Activated CD4-positive, alpha-beta T cell treated with anti-CD3 and anti-CD28 coated beads, Interleukin-2, amount 10 ng/mL, durations not matched to agents 7 days and 5 days (primary cell): ENCODE results near the gene IQCF2. TPM values are rescaled to one million over a fixed set of nuclear protein-coding genes. Genes with fewer than 3 reads are reported as not detected.

Source experiments
- CTCF ChIA-PET: fragments of 350-600 bp; sonication (Branson Sonifier 250); formaldehyde crosslinking; loops from one replicate; lab custom pipeline; 2021; ENCODE audit warnings: antibody characterized with exemption; lab: Charles Lee
- POLR2A ChIA-PET: fragments of 350-600 bp; sonication (Branson Sonifier 250); formaldehyde crosslinking; loops from one replicate; lab custom pipeline; 2021; ENCODE audit warnings: antibody characterized with exemption; lab: Charles Lee
- DNase-seq: peaks from one replicate; pipeline ENCODE4 v3.0.0-alpha.2; 2020
- H3K27ac Mint-ChIP-seq: one replicate; pipeline ENCODE4 v1.8.0; 2021; ENCODE audit warnings: mild to moderate bottlenecking, moderate library complexity, mixed read lengths
- H3K27me3 Mint-ChIP-seq: one replicate; pipeline ENCODE4 v1.8.0; 2021; ENCODE audit warnings: mixed read lengths
- H3K36me3 Mint-ChIP-seq: one replicate; pipeline ENCODE4 v1.8.0; 2021; ENCODE audit warnings: low read depth, mixed read lengths
- H3K4me1 Mint-ChIP-seq: one replicate; pipeline ENCODE4 v1.8.0; 2021; ENCODE audit warnings: mixed read lengths
- H3K4me3 Mint-ChIP-seq: one replicate; pipeline ENCODE4 v1.8.0; 2021; ENCODE audit warnings: mild to moderate bottlenecking, moderate library complexity, mixed read lengths
- H3K9me3 Mint-ChIP-seq: one replicate; pipeline ENCODE4 v1.8.0; 2021; ENCODE audit warnings: mixed read lengths
- total RNA-seq, 2 experiments: library from RNA; stranded (reverse); gene quantifications; one replicate each; pipeline ENCODE4 v1.2.3, GENCODE V29; 2021

IQCF2 gene
- total RNA-seq: not detected

DNA sequence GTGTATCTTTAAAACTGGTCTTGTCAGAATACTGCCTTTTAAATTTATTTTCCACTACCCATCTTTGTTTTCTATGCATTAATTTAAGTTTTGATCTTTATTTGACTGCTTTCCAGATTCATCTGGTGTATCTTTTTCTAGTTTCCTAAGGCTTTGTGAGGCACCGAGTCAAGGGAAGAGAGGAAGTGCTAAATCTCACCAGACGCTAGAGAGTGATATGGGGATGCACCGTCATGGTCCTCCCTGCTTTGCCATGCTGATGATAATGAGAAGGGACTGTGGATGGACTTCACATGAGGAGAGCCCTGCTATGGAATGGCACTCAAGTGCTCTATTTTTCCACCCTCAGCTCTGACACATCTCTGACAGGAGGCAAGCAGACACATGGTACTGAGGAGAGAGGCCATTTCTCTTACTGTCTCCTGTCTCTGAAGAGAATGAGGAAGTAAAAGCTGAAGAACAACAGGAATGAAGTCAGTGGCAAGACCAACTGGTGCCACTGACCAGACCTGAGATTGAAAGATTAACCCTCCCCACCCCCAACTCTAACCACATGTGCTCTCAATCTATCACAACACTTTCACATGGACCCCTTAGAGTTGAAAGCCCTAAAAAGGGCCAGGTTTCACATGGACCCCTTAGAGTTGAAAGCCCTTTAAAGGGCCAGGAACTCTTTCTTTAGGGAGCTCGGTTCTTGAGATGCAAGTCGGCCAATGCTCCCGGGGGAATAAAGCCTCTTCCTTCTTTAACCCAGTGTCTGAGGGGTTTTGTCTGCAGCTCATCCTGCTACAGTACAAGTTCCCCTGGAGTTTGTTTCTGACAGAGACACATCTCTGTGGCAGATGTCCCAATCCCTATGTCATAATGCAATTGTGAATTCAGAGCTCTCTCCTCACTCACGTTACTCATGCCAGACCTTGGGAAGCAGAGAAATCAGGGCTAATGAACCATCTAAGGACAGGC lies at the start of gene IQCF2:
TSS of gene IQCF2 (plus strand) at position 913 of the 963 bp plus-strand sequence. CDS start 52 bp downstream, outside the sequence.
- ChIA-PET CTCF (no interaction called here), POLR2A (no interaction called here)
- H3K4me3 Mint-ChIP-seq: no peak within 1 kb of the TSS
- no peaks in the 10 kb centered on the region for H3K4me1 Mint-ChIP-seq
- H3K9me3 Mint-ChIP-seq: peaks cover 8% of the 10 kb centered on the region
- H3K36me3 Mint-ChIP-seq: no peaks in the 10 kb centered on the region
- H3K27me3 Mint-ChIP-seq: peaks cover 10% of the 10 kb centered on the region
- H3K27ac Mint-ChIP-seq: no peak within 1 kb of the TSS
- DNase-seq: no peak

- H3K4me3 Mint-ChIP-seq: no peak overlapping the region
- ChIA-PET POLR2A (no interaction called here), CTCF (interaction anchor here (1.1 to 1.8 kb wide), 2 partner anchors 13 to 129 kb away, joined by 3 to 4 read pairs; no protein-coding TSS in a partner anchor)
- peaks cover 10% of the 10 kb centered on the region for H3K27me3 Mint-ChIP-seq
- peaks cover 2% of the 10 kb centered on the region for H3K9me3 Mint-ChIP-seq
- H3K27ac Mint-ChIP-seq: no peak overlapping the region
- DNase-seq: no peak
- no peaks in the 10 kb centered on the region for H3K4me1 Mint-ChIP-seq
- H3K36me3 Mint-ChIP-seq: no peaks in the 10 kb centered on the region
Observed at GRCh38 chr3:51813539-51813938, 47.9 kb upstream of the IQCF2 start.

DNA sequence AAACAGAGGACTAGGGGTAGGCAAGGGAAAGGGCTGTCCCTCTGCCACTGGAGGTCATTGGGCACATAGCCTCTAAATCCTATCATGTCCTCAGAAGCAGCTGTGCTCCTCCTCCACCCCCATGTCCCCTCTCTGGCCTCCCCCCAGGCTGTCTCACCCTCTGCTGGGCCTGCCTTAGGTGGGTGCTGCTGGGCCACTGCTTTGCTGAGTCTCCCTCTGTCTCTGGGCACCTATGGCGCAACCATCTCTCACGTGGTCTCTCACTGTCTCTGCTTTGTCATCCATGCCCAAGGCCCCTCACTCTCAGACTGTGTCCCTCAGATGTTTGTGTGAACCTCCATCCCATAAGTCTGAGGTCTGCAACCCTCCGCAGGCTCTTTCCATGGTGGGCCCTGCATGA lies 47.4 kb upstream of the IQCF2 start:
- H3K4me1 Mint-ChIP-seq: no peaks in the 10 kb centered on the region
- peaks cover 2% of the 10 kb centered on the region for H3K9me3 Mint-ChIP-seq
- no peaks in the 10 kb centered on the region for H3K36me3 Mint-ChIP-seq
- peaks cover 13% of the 10 kb centered on the region for H3K27me3 Mint-ChIP-seq
- POLR2A ChIA-PET: no interaction called here
- CTCF ChIA-PET: no interaction called here
- no peak for DNase-seq
- H3K4me3 Mint-ChIP-seq: no peak overlapping the region
- no peak overlapping the region for H3K27ac Mint-ChIP-seq

- Mint-ChIP-seq H3K27ac (no peak overlapping the region), H3K4me1 (peaks cover 1% of the 10 kb centered on the region), H3K9me3 (peaks cover 2% of the 10 kb centered on the region), H3K4me3 (no peak overlapping the region), H3K36me3 (no peaks in the 10 kb centered on the region), H3K27me3 (peaks cover 16% of the 10 kb centered on the region)
- DNase-seq: no peak
- ChIA-PET CTCF (no interaction called here), POLR2A (no interaction called here)
Observed at GRCh38 chr3:51815614-51816013, 45.8 kb upstream of the IQCF2 start.

DNA sequence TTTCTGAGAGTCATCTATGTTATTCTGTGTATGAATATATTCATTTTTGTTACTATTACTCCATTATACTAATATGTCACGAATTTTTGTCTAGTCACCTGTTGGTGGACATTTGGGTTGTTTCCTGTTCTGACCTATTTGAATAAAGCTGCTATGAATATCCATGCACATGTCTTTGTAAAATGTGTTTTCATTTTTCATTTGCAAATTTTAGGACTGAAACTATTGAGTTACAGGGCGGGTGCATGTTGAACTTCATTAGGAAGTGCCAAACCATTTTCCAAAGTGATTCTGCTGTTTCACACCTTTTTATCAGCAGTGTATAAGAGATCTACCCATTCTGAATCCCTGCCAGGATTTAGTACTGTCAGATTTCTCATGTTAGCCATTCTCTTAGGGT lies 44.7 kb upstream of the IQCF2 start:
- H3K4me3 Mint-ChIP-seq: no peak overlapping the region
- H3K36me3 Mint-ChIP-seq: peaks cover 1% of the 10 kb centered on the region
- CTCF ChIA-PET: interaction anchor here (1.2 kb wide), 1 partner anchor 14 kb away, joined by 3 read pairs; no protein-coding TSS in a partner anchor
- H3K9me3 Mint-ChIP-seq: peaks cover 4% of the 10 kb centered on the region
- DNase-seq: no peak
- POLR2A ChIA-PET: no interaction called here
- peaks cover 8% of the 10 kb centered on the region for H3K4me1 Mint-ChIP-seq
- H3K27ac Mint-ChIP-seq: no peak overlapping the region
- peaks cover 17% of the 10 kb centered on the region for H3K27me3 Mint-ChIP-seq

- H3K27me3 Mint-ChIP-seq: peaks cover 19% of the 10 kb centered on the region
- DNase-seq: no peak
Observed at GRCh38 chr3:51817375-51817774, 44.0 kb upstream of the IQCF2 start.

DNA sequence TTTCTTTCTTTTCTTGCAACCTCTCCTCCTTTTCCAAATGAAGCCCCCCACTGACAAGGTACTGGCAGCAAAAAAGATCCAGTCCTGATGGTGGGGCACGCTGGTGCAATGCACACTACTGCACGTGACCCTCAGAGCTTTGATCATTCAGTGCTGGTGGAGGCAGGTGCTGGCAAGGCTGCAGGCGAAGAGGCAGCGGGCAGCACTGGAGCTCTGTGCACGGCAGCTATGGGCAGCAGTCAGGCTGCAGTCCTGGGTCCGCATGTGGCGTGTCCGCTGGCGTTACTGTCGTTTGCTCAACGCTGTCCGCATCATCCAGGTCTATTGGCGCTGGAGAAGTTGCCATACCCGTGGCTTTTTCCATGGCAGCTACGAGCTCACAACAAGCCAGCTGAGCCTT lies 42.3 kb upstream of the IQCF2 start:
- H3K27me3 Mint-ChIP-seq: peaks cover 26% of the 10 kb centered on the region
- H3K36me3 Mint-ChIP-seq: peaks cover 2% of the 10 kb centered on the region
- POLR2A ChIA-PET: no interaction called here
- H3K27ac Mint-ChIP-seq: no peak overlapping the region
- DNase-seq: no peak
- H3K4me1 Mint-ChIP-seq: peaks cover 14% of the 10 kb centered on the region
- H3K4me3 Mint-ChIP-seq: no peak overlapping the region
- CTCF ChIA-PET: interaction anchor here (0.6 to 1.5 kb wide), 3 partner anchors 9 to 296 kb away, joined by 3 to 5 read pairs (median 4); no protein-coding TSS in a partner anchor
- peaks cover 9% of the 10 kb centered on the region for H3K9me3 Mint-ChIP-seq

More at GRCh38 chr3:51817375-51817774, 44.0 kb upstream of the IQCF2 start:
- ChIA-PET CTCF (interaction anchor here (1.2 kb wide), 1 partner anchor 15 kb away, joined by 3 read pairs; no protein-coding TSS in a partner anchor), POLR2A (no interaction called here)
- H3K36me3 Mint-ChIP-seq: peaks cover 2% of the 10 kb centered on the region
- H3K4me3 Mint-ChIP-seq: no peak overlapping the region
- H3K27ac Mint-ChIP-seq: no peak overlapping the region
- peaks cover 6% of the 10 kb centered on the region for H3K9me3 Mint-ChIP-seq
- peaks cover 8% of the 10 kb centered on the region for H3K4me1 Mint-ChIP-seq

GRCh38 chr3:51819709-51820406 lies 41.6 kb upstream of the IQCF2 start:
- no peak for DNase-seq
- peaks cover 29% of the 10 kb centered on the region for H3K27me3 Mint-ChIP-seq
- H3K36me3 Mint-ChIP-seq: peaks cover 2% of the 10 kb centered on the region
- POLR2A ChIA-PET: no interaction called here
- peaks cover 14% of the 10 kb centered on the region for H3K4me1 Mint-ChIP-seq
- peaks cover 9% of the 10 kb centered on the region for H3K9me3 Mint-ChIP-seq
- CTCF ChIA-PET: interaction anchor here (0.6 to 1.5 kb wide), 4 partner anchors 10 to 297 kb away, joined by 3 to 4 read pairs (median 3); no protein-coding TSS in a partner anchor
- no peak overlapping the region for H3K4me3 Mint-ChIP-seq
- no peak overlapping the region for H3K27ac Mint-ChIP-seq

DNA sequence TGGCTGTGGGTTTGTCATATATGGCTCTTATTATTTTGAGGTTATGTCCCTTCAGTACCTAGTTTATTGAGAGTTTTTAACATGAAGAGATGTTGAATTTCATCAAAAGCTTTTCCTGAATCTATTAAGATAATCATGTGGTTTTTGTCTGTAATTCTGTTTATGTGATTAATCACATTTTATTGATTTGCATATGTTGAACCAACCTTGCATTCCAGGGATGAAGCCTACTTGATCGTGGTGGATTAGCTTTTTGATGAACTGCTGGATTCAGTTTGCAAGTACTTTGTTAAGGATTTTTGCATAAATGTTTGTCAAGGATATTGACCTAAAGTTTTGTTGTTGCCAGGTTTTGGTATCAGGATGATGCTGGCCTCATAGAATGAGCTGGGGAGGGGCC lies 33.1 kb upstream of the IQCF2 start:
- POLR2A ChIA-PET: no interaction called here
- Mint-ChIP-seq H3K27ac (no peak overlapping the region), H3K9me3 (peaks cover 12% of the 10 kb centered on the region), H3K4me1 (peaks cover 4% of the 10 kb centered on the region), H3K36me3 (peaks cover 2% of the 10 kb centered on the region), H3K4me3 (no peak overlapping the region), H3K27me3 (peaks cover 36% of the 10 kb centered on the region)
- DNase-seq: no peak
- CTCF ChIA-PET: interaction anchor here (1.2 kb wide), 1 partner anchor 13 kb away, joined by 4 read pairs; no protein-coding TSS in a partner anchor

DNA sequence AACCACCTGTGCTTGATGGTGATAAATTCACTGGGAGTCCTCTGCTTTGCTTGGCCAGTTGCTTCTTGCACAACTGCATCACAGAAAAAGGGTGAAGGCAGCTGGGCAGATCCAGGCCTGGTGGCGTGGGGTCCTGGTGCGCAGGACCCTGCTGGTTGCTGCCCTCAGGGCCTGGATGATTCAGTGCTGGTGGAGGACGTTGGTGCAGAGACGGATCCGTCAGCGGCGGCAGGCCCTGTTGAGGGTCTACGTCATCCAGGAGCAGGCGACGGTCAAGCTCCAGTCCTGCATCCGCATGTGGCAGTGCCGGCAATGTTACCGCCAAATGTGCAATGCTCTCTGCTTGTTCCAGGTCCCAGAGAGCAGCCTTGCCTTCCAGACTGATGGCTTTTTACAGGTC lies 31.1 kb upstream of the IQCF2 start:
- Mint-ChIP-seq H3K9me3 (peaks cover 12% of the 10 kb centered on the region), H3K4me1 (no peaks in the 10 kb centered on the region), H3K27me3 (peaks cover 47% of the 10 kb centered on the region), H3K27ac (no peak overlapping the region), H3K36me3 (peaks cover 2% of the 10 kb centered on the region), H3K4me3 (no peak overlapping the region)
- no peak for DNase-seq
- CTCF ChIA-PET: no interaction called here
- POLR2A ChIA-PET: no interaction called here

DNA sequence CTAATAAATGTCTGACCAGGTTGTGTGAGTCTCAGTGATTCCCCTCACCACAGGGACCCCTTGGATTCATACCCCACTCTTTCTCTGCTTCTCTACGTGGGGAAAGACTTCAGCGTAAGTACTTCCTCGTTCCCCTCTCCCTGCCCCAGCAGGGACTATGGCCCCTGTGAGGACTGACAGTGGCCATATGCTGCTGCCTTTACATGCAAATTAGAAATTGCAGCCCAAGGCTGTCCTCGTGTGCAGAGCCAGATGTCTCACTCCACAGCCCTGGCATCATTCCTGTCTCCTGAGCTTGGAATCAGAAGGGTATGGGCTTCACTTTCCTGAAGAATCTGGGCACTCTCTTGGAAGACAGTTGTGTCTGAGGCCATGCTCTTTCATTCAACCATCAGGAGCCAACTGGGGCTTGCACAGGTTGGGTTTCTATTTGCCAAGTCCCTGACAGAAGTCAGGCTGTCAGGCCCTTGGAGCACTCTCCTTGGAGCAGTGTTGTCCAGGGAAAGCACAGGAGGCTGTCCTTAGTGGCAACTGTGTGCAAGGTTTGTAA lies 30.5 kb upstream of the IQCF2 start:
- POLR2A ChIA-PET: no interaction called here
- CTCF ChIA-PET: no interaction called here
- Mint-ChIP-seq H3K36me3 (peaks cover 2% of the 10 kb centered on the region), H3K4me1 (no peaks in the 10 kb centered on the region), H3K27me3 (peaks cover 42% of the 10 kb centered on the region), H3K9me3 (peaks cover 12% of the 10 kb centered on the region), H3K4me3 (no peak overlapping the region), H3K27ac (no peak overlapping the region)
- DNase-seq: no peak

DNA sequence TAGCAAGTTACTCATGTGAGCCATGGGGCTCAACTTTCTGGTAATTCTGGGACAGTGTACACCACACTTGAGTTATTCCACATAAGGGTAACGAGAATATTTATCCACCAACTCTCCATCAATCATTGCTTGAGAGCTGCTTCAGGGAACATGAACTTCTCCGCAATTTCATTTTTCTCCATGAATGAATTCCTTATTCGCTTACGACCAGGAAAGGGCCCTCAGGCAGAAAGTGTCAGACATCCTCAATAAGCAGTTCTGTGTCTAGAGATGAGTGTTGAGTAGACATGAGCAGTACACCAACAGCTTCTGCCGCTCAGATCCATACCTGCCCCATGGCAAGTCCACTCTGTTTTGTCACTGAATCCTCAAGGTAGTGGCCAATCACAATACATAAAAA lies 24.8 kb upstream of the IQCF2 start:
- no peak for DNase-seq
- Mint-ChIP-seq H3K36me3 (no peaks in the 10 kb centered on the region), H3K9me3 (no peaks in the 10 kb centered on the region), H3K4me1 (no peaks in the 10 kb centered on the region), H3K4me3 (no peak overlapping the region), H3K27ac (no peak overlapping the region), H3K27me3 (peaks cover 44% of the 10 kb centered on the region)
- POLR2A ChIA-PET: no interaction called here
- CTCF ChIA-PET: no interaction called here
